ENCODE data around the gene CCDC34. TPM values are rescaled to one million over a fixed set of nuclear protein-coding genes. Genes with fewer than 3 reads are reported as not detected.

The CCDC34 gene
- total RNA-seq, 1 donor from 2014 or later, result 3.5 TPM

- no peaks in the 10 kb centered on the region for H3K9me3 Mint-ChIP-seq (ENCODE audit: unreplicated experiment)
- H3K4me1 Mint-ChIP-seq (ENCODE audit: low read depth, unreplicated experiment), result no peaks in the 10 kb centered on the region
- DNase-seq, result no peak
- no peak overlapping the region for H3K27ac Mint-ChIP-seq (ENCODE audit: unreplicated experiment)
- no peak overlapping the region for H3K4me3 Mint-ChIP-seq (ENCODE audit: unreplicated experiment)
- no peak for TF ChIP-seq CTCF (IDR thresholded peaks at IDR 0.05; ENCODE audit: partially characterized antibody, unreplicated experiment)
- peaks cover 4% of the 10 kb centered on the region for H3K27me3 Mint-ChIP-seq (ENCODE audit: unreplicated experiment)
- H3K36me3 Mint-ChIP-seq (ENCODE audit: unreplicated experiment), result no peaks in the 10 kb centered on the region
Measured at GRCh38 chr11:27373856-27374602, 11.0 kb upstream of the CCDC34 start.

- Mint-ChIP-seq H3K27ac (ENCODE audit: unreplicated experiment) (no peak overlapping the region), H3K4me1 (ENCODE audit: low read depth, unreplicated experiment) (no peaks in the 10 kb centered on the region), H3K4me3 (ENCODE audit: unreplicated experiment) (no peak overlapping the region), H3K36me3 (ENCODE audit: unreplicated experiment) (no peaks in the 10 kb centered on the region), H3K9me3 (ENCODE audit: unreplicated experiment) (no peaks in the 10 kb centered on the region), H3K27me3 (ENCODE audit: unreplicated experiment) (peaks cover 4% of the 10 kb centered on the region)
- TF ChIP-seq CTCF (IDR thresholded peaks at IDR 0.05; ENCODE audit: partially characterized antibody, unreplicated experiment), result no peak
- no peak for DNase-seq
Measured at GRCh38 chr11:27373392-27373791, 10.4 kb upstream of the CCDC34 start.

- no peaks in the 10 kb centered on the region for H3K4me1 Mint-ChIP-seq (ENCODE audit: low read depth, unreplicated experiment)
- H3K27ac Mint-ChIP-seq (ENCODE audit: unreplicated experiment), result no peak overlapping the region
- no peaks in the 10 kb centered on the region for H3K36me3 Mint-ChIP-seq (ENCODE audit: unreplicated experiment)
- no peak for TF ChIP-seq CTCF (IDR thresholded peaks at IDR 0.05; ENCODE audit: partially characterized antibody, unreplicated experiment)
- H3K4me3 Mint-ChIP-seq (ENCODE audit: unreplicated experiment), result no peak overlapping the region
- no peaks in the 10 kb centered on the region for H3K9me3 Mint-ChIP-seq (ENCODE audit: unreplicated experiment)
- H3K27me3 Mint-ChIP-seq (ENCODE audit: unreplicated experiment), result peaks cover 4% of the 10 kb centered on the region
- DNase-seq, result no peak
Measured at GRCh38 chr11:27372164-27372563, 9.1 kb upstream of the CCDC34 start.

GRCh38 chr11:27371489-27371888 is 8.5 kb upstream of the CCDC34 start:
- Mint-ChIP-seq H3K36me3 (ENCODE audit: unreplicated experiment) (no peaks in the 10 kb centered on the region), H3K9me3 (ENCODE audit: unreplicated experiment) (no peaks in the 10 kb centered on the region), H3K4me3 (ENCODE audit: unreplicated experiment) (no peak overlapping the region), H3K4me1 (ENCODE audit: low read depth, unreplicated experiment) (no peaks in the 10 kb centered on the region), H3K27me3 (ENCODE audit: unreplicated experiment) (peaks cover 6% of the 10 kb centered on the region), H3K27ac (ENCODE audit: unreplicated experiment) (no peak overlapping the region)
- TF ChIP-seq CTCF (IDR thresholded peaks at IDR 0.05; ENCODE audit: partially characterized antibody, unreplicated experiment), result no peak
- DNase-seq, result no peak

- TF ChIP-seq CTCF (IDR thresholded peaks at IDR 0.05; ENCODE audit: partially characterized antibody, unreplicated experiment), result no peak
- Mint-ChIP-seq H3K27me3 (ENCODE audit: unreplicated experiment) (peaks cover 6% of the 10 kb centered on the region), H3K4me1 (ENCODE audit: low read depth, unreplicated experiment) (no peaks in the 10 kb centered on the region), H3K27ac (ENCODE audit: unreplicated experiment) (no peak overlapping the region), H3K9me3 (ENCODE audit: unreplicated experiment) (no peaks in the 10 kb centered on the region), H3K36me3 (ENCODE audit: unreplicated experiment) (no peaks in the 10 kb centered on the region), H3K4me3 (ENCODE audit: unreplicated experiment) (no peak overlapping the region)
- no peak for DNase-seq
Measured at GRCh38 chr11:27370374-27370773, 7.4 kb upstream of the CCDC34 start.
